Fibroblast of skin of scalp (primary cell): Measurements from ENCODE around the gene RNF8. TPM values are rescaled to one million over a fixed set of nuclear protein-coding genes. Genes with fewer than 3 reads are reported as not detected.
"Not testable (repeated sequence)": the region's sequence is repeated elsewhere in the genome, so short reads cannot be mapped to it uniquely, and the experiment has no call there.

ENCODE experiments used
- DNase-seq: peaks from one replicate; pipeline ENCODE4 v3.0.0-alpha.2; 2013
- polyA plus RNA-seq, 2 experiments: library from polyadenylated mRNA; unstranded; fragments of 120-200 nt; gene quantifications; one replicate each; pipeline ENCODE4 v1.2.1, GENCODE V29; 2013; ENCODE audit not compliant: insufficient read length in 2 of 2

RNF8 gene, protein sequence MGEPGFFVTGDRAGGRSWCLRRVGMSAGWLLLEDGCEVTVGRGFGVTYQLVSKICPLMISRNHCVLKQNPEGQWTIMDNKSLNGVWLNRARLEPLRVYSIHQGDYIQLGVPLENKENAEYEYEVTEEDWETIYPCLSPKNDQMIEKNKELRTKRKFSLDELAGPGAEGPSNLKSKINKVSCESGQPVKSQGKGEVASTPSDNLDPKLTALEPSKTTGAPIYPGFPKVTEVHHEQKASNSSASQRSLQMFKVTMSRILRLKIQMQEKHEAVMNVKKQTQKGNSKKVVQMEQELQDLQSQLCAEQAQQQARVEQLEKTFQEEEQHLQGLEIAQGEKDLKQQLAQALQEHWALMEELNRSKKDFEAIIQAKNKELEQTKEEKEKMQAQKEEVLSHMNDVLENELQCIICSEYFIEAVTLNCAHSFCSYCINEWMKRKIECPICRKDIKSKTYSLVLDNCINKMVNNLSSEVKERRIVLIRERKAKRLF
- polyA plus RNA-seq (2013, experiment 1 of 2; ENCODE audit: insufficient read length), result 19.8 TPM
- 20.8 TPM for polyA plus RNA-seq (2013, experiment 2 of 2; ENCODE audit: insufficient read length)

GRCh38 chr6:37353761-37354525 is at the start of gene RNF8:
Gene RNF8, plus strand, starts transcription at chr6:37353983. Its CDS starts 182 bp downstream, at chr6:37354165.
- DNase-seq, result peak; percentile 85

GRCh38 chr6:37304766-37305165 is 49.0 kb upstream of the RNF8 start:
- no peak for DNase-seq

DNA sequence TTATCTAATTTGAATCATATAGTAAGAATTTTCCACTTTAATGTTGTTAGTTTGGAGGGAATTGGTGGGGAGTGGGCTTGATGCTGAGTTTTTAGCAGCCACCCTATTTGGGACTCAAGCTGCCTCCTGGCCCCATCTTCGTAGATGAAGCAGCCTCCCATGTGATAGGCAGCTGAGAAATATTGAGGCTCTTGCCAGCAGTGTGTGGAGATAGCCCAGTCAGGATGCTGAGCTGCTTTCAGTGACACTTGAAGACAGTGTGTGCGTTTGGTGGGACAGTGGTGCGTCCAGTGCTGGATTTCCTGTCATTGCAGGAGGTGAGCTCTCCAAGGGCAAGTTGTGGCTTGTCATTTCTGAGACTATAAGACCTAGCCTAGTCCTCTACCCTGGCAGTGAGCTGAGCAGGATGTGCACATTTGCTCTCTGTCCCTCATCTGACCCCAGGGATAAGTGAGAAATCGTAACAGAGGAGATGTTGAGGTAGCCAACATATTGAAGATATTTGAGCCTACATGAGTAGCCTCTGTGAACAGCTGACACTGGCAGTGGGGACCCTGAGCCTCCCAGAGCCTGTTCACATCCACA is 47.9 kb upstream of the RNF8 start:
- DNase-seq, result no peak

- DNase-seq, result no peak
These were observed 47.1 kb upstream of the RNF8 start for GRCh38 chr6:37306624-37307222.

- DNase-seq, result not testable (repeated sequence)
These were observed 46.3 kb upstream of the RNF8 start for GRCh38 chr6:37307484-37307883.

- no peak for DNase-seq
These were observed 45.5 kb upstream of the RNF8 start for GRCh38 chr6:37308069-37308815.

DNA sequence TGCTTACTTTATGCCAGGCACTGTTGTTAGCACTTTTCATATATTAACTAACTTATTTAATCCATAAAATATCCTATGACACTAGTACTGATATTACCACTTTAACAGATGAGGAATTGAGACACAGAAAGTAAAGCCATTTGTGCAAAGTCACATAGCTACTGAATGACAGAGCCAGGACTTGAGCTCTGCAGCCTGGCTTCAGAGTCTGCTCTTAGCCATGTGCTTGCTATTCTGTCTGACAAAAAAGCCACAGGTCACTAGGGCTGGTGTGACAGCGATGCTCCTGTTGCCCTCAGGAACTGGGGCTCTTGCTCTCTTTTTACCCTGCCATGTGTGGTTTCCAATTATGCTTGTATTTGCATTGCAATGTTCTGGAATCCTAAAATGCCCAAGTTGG is 44.7 kb upstream of the RNF8 start:
- DNase-seq, result no peak

GRCh38 chr6:37309692-37310091 is 44.1 kb upstream of the RNF8 start:
- no peak for DNase-seq

GRCh38 chr6:37310966-37311365 is 42.8 kb upstream of the RNF8 start:
- DNase-seq, result no peak

- DNase-seq, result peak; percentile 45
These were observed 41.9 kb upstream of the RNF8 start for GRCh38 chr6:37311741-37312473.

DNA sequence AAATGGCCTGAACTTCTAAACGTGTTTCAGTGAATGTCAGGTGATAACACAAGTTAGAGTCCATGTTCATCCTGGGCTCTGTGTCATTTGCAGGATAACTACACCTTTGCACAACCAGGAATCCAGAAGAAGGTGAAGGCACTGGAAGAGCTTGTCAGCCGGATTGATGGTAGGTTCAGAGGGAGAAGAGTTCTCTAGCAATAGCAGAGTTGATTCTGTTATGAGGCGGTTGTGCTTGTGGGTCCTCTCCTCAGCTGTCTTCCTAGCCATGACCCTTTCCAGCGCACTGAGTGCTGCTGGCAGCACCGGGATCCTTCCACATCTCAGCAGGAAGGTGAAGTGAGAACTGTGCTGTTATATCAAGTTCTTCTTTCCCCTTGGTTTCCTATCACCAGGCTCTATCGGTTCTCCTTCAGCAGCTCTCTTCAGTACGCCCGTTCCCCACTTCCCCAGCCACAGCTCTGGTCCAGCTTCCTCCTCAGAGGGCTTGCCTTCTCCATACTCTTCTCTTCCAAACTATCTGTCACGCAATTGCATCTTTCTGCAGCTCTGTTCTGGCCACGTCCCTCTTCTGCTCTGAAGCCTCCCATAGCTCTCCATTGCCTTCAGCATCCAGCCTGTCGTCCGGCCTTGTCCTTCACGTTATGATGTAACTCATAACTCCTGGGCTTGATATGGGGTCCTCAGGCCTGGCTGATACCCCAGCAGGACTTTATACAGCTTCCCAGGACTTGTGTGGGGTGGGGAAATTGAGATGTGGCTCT is 39.9 kb upstream of the RNF8 start:
- no peak for DNase-seq

DNA sequence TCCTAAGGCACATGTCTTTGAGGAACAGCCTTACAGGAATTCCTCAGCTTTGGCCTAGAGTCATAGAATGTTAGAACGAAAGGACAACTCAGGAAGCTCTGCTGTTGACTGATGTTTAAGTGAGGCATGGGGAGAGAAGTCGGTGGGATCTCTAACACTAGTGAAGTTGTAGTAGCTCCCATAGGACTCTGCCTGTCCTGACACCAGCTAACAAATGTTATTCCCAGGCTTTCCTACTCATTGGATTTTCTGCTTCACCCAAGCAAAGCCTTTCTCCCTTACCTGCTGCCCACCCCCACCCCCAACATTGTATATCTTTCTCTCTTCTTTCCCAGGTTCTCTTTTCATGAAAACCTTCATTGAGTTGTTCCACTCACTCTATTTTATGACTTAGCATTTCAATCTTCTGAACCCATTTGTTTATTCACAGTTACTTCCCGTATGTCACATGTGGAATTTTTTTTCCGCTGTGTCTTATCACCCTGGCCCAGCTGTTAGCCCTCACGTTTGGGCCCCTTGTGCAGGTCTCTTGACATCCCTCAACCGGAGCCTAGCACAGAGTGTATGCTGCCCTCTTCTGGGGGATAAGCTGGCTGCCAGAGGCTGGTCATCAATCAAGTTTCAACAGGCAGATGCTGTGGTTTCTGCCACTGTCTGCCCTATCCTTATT is 39.2 kb upstream of the RNF8 start:
- peak; percentile 34 for DNase-seq

DNA sequence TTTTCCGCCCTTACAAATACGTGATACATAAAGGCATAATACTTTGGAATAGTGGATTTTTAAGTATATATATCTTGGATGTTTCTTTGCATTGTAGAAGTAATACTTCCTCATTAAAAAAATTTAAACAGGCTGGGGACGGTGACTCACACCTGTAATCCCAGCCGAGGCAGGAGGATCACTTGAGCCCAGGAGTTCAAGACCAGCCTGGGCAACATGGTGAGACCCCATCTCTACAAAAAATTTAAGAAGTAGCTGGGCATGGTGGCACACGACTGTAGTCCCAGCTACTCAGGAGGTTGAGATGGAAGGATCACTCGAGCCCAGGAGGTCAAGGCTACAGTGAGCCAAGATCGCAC is 38.6 kb upstream of the RNF8 start:
- DNase-seq, result no peak

DNA sequence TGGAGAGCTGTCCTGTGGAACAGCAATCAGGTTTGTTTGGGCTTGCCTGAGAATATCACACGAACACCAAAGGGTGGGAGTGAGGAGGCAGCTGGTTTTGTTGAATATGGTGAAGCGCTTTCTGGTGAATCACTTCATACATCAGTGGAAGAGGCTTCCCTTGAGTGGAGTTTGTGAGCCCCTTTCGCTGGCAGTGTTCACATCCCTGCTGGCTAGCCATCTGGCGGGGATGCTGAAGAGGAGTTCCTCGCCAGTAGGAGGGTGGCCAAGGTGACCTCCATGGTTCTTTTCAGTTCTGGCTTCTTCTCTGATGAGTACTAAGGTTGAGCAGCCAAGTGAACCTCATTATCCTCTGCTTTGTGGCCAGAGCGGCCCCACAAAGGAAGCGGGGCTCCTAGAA is 37.7 kb upstream of the RNF8 start:
- no peak for DNase-seq

DNA sequence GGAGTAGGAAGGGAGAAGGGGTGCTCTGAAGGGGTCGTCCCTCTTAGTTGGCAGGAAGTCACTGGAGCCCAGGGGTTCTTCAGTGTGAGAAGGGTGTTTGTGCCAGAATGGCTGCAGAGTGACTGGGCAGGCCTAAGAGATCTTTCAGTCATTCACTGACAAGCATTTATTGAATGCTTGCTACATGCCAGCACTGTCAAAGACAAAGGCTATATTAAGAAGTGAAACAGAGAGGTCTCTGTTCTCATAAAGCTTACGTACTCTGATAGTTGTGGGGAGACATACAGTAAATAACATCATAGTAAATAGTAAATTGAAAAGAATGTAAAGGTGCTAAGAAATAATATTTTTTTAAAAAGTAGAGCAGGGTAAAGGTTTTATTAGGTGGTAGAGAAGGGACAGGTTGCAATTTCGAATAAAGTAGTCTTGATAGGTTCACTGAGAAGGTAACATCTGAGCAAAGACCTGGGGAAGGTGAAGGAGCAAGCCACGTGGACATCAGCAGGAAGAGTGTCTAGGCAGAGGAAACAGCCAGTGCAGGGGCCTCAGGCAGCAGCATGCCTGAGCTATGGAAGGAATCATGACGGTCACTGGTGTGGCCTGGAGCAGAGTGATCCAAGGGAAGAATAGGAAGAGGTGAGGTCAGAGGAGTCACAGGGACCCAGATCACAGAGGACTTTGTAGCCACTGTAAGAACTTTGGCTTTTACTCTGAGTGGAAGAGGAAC is 36.3 kb upstream of the RNF8 start:
- DNase-seq, result no peak

GRCh38 chr6:37319156-37319555 is 34.6 kb upstream of the RNF8 start:
- peak; percentile 12 for DNase-seq

GRCh38 chr6:37319856-37320480 is 33.8 kb upstream of the RNF8 start:
- no peak for DNase-seq

DNA sequence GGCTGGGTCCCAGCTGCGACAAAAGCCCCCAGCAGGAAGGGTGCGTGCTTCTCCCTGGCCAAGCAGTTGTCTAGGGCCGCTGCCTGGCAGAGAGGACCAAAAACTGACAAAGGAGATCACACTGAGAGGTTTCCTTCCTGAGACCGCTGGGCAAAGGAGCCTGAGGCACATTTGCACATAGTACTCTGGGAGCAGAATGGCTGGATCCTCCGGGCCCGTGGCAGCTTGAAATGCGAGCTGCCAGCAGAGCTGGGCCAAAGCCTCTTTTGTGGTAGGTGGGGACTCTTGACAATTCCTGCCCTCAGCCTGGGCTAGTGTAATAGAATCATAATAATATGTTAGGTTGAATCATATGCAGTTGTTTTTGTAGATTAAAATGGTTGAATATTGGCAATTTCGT is 33.1 kb upstream of the RNF8 start:
- DNase-seq, result no peak

DNA sequence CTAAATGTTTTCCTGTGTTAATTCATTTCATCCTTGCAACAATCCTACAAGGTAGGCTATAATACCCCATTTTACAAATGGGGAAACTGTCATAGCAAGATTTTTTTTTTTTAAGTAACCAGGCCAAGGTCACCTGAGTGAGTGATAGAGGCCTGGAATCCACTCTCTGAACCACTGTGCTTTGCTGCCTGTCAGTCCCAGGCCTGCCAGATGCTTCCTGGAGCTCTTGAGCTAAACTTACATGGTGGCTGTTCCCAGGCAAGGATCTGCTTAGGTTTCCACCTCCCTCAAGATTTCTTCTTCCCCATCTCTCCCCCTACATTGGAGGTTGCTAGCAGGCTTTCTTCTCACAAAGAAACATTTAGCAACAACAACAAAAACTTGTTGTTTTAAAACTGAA is 32.7 kb upstream of the RNF8 start:
- no peak for DNase-seq
